Stimulated activated memory B cell treated with anti-CD40 and anti-IgM and Interleukin-4, amounts not matched to agents 10 μg/mL and 1 μg/mL and 100 μg/mL, for 72 hours (primary cell): Measurements from ENCODE around the gene PSD4.

ENCODE experiments used
- ATAC-seq: fragments of 150-1000 bp; cut with Tn5 transposase; 2 replicates; pipeline ENCODE4 v1.10.0; 2021
- H3K27ac Mint-ChIP-seq: one replicate; pipeline ENCODE4 v1.8.0; 2022; ENCODE audit warnings: mild to moderate bottlenecking, mixed read lengths
- H3K27me3 Mint-ChIP-seq: one replicate; pipeline ENCODE4 v1.8.0; 2022; ENCODE audit warnings: mixed read lengths
- H3K36me3 Mint-ChIP-seq: one replicate; pipeline ENCODE4 v1.8.0; 2022; ENCODE audit warnings: mixed read lengths
- H3K4me1 Mint-ChIP-seq: one replicate; pipeline ENCODE4 v1.8.0; 2022; ENCODE audit warnings: mixed read lengths
- H3K4me3 Mint-ChIP-seq: one replicate; pipeline ENCODE4 v1.8.0; 2022; ENCODE audit warnings: mild to moderate bottlenecking, moderate library complexity, mixed read lengths
- H3K9me3 Mint-ChIP-seq: one replicate; pipeline ENCODE4 v1.8.0; 2022; ENCODE audit warnings: mixed read lengths

Gene PSD4

DNA sequence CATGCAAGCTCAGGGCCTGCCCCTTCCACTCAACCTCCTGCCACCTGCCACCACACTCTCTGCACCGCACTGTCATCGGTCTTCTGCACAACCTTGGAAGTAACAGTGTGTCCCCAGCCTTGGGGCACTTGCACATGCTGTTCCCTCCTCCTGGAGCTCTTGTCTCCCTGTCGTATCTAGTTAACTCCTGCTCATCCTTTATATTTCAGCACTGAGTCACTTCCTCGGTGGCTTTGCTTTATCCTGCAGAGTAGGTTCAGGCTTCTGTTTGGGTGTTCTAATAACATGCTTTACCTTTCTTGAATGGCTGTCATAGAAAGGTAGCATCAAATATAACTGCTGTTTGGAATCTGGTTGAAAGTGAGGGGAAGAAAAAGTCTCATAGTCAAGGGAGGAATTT is 79.7 kb downstream of the PSD4 start:
- Mint-ChIP-seq H3K36me3 (peaks cover 21% of the 10 kb centered on the region), H3K4me3 (no peak overlapping the region), H3K4me1 (peaks cover 21% of the 10 kb centered on the region), H3K9me3 (no peaks in the 10 kb centered on the region), H3K27ac (no peak overlapping the region), H3K27me3 (no peaks in the 10 kb centered on the region)
- no peak for ATAC-seq

DNA sequence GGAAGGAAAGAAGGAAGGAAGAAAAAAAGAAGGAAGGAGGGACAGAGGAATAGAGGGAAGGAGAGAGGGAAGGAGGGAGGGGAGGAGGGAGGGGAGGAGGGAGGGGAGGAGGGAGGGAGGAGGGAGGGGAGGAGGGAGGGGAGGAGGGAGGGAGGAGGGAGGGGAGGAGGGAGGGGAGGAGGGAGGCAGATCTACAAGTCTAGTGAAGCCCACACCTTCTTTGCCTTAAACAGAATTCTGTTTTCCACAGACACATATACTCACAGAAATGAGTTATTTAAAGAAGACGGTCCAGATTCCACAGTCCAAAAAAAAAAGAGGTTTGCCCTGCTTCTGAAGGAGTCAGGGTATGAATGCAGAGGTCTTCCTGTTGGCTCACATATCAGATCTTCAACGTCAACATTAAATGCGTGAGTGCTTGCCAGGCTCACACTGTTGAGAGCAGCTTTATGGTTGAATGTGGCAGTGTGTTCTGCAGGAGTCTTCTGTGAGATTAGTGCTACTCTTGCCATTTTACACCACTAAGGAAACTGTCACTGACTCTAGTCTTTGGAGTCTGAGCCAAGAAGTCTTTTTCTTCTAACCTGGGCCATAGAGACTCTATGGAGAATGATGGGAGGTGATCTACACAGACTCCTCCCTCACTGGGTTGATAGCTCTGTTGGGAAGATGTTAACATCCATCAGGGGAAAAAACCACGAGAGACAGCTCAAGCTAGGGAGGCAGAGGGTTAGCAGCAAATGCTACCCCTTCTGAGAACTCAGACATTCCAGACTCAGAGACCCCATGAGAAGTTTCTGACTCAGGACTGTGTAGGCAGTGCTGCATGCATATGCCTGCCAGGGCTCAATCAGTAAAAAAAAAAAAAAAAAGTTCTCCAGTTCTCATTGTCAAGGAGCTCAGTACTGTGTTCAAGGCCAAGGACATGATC is 81.6 kb downstream of the PSD4 start:
- ATAC-seq: no peak
- Mint-ChIP-seq H3K4me1 (peaks cover 20% of the 10 kb centered on the region), H3K36me3 (peaks cover 27% of the 10 kb centered on the region), H3K9me3 (no peaks in the 10 kb centered on the region), H3K4me3 (no peak overlapping the region), H3K27ac (no peak overlapping the region), H3K27me3 (no peaks in the 10 kb centered on the region)

DNA sequence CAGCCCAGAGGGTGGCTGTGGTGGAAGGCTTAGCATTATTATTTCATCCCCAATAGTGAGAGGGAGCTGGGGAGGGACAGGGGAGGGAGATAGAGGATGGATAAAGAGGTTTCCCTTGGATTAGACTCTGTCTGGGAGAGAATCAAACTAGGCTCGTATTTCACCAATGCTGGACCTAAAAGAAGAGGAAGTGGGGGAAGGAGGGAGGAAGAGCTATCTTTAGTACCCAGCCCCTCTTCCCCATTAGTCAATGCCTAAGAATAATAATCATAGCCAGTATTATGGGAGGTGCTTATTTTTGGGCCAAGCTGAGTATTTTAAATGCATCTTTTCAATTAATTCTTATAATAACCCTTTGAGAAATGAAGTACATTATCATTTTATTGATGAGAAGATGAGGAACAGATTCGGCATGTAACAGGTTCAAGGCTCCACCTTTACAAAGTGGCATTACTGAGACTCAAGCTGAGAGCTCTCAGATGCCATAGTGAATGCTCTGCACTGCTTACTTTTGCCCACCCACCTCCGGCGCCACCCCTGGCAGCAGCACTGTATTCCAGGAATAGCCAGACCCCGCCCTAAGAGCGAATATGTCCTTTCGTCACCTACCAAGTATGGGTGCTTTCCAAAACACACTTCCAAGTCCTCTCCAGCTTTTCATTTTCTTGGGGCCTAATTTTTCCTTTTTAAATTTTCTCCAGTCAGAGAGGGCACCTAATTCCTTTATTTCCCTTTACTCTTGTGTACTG is 83.9 kb downstream of the PSD4 start:
- H3K9me3 Mint-ChIP-seq: no peaks in the 10 kb centered on the region
- peaks cover 8% of the 10 kb centered on the region for H3K4me1 Mint-ChIP-seq
- no peak overlapping the region for H3K4me3 Mint-ChIP-seq
- H3K27ac Mint-ChIP-seq: no peak overlapping the region
- no peak for ATAC-seq
- peaks cover 32% of the 10 kb centered on the region for H3K36me3 Mint-ChIP-seq
- H3K27me3 Mint-ChIP-seq: no peaks in the 10 kb centered on the region

DNA sequence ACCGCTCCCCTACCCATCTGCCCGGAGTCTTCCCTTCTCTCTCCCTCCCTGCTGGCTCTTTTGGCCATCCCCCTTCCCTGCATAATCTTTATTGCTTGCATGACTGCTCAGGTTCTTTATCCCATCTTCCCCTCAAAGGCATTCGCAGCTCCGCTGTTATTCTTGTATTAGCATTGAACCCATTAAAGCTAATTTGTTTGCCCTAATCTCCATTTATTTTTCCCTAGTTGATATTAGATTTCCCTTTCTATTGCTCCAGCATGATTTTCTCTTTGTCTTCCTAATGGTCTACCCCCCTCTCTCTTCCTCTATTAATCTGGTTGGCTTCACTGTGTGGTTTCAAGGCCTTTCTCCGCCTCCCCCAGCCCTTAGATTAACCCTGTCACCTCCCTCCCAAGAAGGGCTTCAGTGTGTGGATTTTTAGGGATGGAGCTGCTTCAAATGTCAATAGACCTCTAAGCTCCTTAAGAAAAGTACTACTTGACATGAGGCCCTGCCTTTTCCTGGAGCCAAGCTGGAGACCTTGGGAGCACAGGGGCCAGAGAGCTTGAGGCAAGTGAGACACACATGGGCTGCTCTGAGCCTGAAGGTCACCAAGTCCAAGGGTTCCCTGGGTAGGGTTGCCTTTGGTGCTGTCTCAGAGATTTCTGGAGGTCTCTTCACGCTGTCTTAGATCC is 84.8 kb downstream of the PSD4 start:
- no peaks in the 10 kb centered on the region for H3K27me3 Mint-ChIP-seq

More for the DNA sequence above, 84.8 kb downstream of the PSD4 start:
- no peak overlapping the region for H3K4me3 Mint-ChIP-seq
- H3K9me3 Mint-ChIP-seq: no peaks in the 10 kb centered on the region
- H3K27ac Mint-ChIP-seq: no peak overlapping the region
- H3K36me3 Mint-ChIP-seq: peaks cover 32% of the 10 kb centered on the region
- H3K4me1 Mint-ChIP-seq: peaks cover 8% of the 10 kb centered on the region
- ATAC-seq: no peak
